ENCODE results near the gene PACC1.

Gene PACC1

DNA sequence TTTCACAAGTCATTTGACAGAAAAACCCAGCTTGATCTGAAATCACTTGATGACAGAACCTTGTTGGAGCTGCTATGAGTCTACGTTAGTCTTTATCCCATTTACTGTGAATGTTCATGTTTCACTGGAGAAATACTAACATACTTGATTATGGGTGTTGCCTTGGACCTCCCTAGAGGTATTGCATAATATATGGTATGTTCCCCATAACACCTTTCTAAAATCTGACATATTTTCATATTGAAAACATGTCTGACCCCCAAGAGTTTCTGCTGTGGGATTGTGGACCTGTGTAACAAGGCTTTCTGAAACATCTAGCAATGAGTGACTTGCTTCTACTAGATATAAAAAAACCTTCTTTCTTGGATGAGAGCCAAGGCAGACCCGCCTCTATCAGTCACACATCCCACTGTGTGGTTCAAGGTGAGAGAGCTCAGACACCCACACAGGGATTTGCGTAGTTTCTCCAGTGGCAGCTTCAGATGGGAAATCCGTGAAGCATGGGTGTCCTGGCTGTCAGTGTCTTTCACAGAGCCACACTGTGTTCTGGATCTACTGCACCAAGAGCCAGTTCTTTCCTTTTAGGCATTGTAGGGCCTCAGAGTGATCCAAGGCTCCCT is 22.6 kb upstream of the PACC1 start:
- DNase-seq (ENCODE audit: low spot score) = no peak

GRCh38 chr1:212434992-212435391 is 20.3 kb upstream of the PACC1 start:
- DNase-seq (ENCODE audit: low spot score) = no peak

DNA sequence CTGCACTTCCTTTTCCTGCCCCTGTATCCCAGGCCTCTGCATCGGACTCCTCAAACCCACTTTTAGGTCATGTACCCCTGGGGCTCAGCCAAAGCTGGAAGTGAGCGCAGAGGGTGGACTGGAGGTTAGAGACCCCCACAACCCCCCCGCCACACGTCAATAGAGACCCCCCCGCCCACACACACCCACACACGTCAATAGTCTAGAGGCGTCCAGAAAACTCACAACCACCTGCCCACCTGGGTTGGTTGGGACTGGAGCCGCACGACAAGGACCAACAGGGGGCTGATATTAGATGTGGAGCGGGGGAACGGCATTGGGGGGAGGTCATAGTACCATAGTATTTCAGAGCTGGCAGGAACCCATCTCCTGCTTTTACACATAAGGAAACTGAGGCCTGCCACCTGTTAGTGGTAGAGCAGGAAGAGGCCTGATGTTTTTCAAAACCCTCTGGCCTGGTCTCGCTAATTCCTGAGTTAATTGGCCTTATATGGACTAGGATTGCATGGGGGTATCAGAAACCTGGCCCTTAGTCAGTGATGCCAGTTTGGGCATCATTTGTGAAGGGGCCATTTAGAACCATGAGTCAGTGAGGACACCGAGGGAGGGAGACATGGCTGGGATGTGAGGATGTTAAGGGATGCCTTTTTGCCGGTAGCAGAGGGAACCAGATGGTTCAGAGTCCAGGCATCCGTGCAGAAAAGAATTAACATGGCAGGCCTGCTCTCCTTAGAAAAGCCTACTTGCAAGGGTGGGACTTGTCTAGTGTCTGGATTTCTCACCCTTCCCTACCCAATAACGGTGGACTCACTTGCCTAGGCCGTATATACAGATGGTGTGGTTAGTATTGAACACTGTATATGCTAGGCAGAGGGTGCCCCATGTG is 19.1 kb upstream of the PACC1 start:
- no peak for DNase-seq (ENCODE audit: low spot score)

- DNase-seq (ENCODE audit: low spot score) = peak; percentile 92
These were observed 18.2 kb upstream of the PACC1 start, which contains the start of gene NENF for GRCh38 chr1:212432661-212433576. Gene NENF, plus strand, starts transcription at chr1:212432920. Its CDS starts 24 bp downstream, at chr1:212432944.

DNA sequence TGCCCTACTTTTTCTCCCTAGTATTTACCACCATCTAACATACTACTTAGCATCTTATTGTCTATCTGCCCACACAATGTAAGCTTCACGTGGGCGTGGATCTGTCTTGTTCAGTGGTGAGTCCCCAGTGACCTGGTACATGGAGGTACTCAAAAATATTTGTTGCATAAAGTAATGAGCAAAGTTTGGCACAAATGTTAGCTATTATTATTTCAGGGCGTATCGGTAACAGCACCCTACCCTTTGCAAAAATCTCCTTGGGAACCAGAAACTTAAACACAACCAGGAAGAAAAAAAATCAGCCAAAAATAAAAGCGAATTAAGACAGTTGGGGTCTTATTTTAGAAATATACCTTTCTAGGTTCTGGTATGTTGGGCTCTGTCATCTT is 17.6 kb upstream of the PACC1 start:
- no peak for DNase-seq (ENCODE audit: low spot score)

GRCh38 chr1:212431644-212432043 is 17.0 kb upstream of the PACC1 start:
- DNase-seq (ENCODE audit: low spot score) = no peak

DNA sequence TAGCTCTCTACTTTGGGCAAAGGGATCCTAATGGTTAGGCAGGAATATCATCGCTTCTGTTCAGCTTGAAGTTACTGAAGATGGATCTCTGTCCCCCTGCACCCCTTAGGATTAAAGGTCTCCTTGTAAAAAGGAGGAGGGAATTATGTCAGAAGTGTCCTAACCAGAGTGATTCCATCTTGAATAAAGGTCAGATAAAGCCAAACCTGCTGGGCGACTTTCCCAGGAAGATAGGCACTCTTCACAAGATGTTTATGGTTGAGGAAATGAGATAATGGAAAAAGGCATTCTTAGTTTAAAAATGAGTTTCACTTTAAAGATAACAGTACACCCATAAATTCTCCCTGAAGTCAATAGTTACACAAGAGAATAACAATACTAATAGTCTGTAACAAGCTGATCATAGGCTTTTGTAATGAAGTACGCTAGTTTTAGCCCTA is 16.3 kb upstream of the PACC1 start:
- DNase-seq (ENCODE audit: low spot score) = no peak

- no peak for DNase-seq (ENCODE audit: low spot score)
These were observed 15.7 kb upstream of the PACC1 start for GRCh38 chr1:212430416-212430815.

GRCh38 chr1:212428496-212428895 is 13.8 kb upstream of the PACC1 start:
- no peak for DNase-seq (ENCODE audit: low spot score)

DNA sequence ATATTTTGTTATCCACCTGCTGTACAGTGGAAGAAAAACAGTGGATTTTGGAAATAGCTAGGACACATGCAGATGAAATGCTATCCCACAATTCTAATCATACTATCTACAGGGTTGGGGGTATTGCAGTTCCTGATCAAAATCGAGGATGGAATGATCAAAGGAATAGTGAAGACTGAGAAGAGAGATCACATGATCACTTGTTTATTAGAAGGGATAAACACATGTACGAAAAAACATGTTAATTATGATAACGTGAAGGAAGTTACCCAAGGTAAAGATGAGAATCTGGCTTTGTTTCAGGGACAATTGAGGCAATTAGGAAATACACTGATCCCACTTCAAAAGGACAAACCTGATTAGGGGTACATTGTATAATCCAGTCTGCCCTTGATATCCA is 9.2 kb upstream of the PACC1 start:
- DNase-seq (ENCODE audit: low spot score) = no peak

DNA sequence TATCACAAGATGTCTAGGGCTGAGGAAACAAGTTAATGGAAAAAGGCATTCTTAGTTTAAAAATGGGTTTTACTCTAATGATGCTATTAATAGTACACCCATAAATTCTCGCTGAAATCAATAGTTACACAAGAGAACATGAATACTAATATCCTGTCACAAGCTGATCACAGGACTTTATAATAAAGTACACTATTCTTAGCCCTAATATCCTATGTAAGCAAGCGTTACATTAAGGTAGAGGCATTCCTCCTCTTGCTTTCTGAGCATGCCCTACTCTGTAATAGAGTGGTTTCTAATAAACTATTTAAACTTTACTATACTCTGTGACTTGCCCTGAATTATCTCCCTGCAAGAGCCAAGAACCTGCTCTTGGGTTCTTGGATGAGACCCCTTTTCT is 6.5 kb upstream of the PACC1 start:
- no peak for DNase-seq (ENCODE audit: low spot score)

DNA sequence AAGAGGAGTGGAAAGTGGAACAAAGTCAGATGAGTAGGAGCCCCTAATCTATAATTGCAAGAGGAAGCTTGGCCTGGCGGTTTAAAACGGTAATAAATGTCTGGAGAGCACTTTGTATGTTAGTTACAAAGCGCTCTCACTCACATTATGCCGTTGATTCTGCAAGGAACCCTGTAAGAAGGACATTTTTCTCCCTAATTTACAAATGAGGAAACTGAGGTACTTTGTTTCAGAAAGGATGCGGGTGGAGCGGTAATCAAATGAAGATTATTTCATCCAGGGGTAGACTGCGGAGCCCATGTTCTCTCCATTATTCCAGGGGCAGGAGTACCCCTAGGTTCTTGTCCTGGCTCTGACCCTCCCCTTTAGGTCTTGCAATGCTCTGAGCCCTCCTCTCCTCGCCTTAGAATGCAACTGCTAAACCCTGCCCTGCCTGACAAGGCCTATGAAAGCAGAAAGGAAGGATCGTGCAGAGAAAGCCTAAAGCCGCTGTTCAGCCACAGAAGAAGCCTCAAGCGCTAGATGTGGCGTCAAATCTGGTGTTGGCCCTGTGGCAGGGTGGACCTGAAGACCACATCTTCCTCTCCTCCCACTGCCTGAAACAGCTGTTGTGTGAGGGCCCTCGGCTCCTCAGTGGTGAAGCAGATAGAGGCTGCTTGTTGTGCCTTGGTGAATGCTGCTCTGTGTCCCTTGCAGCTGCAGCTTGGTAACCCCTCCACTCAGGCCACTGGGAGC is 588 bp upstream of the PACC1 start:
- DNase-seq (ENCODE audit: low spot score) = no peak

GRCh38 chr1:212413902-212414327 is 771 bp downstream of the PACC1 start:
- DNase-seq (ENCODE audit: low spot score) = peak; percentile 54

- no peak for DNase-seq (ENCODE audit: low spot score)
These were observed 2.3 kb downstream of the PACC1 start for GRCh38 chr1:212412374-212412773.

DNA sequence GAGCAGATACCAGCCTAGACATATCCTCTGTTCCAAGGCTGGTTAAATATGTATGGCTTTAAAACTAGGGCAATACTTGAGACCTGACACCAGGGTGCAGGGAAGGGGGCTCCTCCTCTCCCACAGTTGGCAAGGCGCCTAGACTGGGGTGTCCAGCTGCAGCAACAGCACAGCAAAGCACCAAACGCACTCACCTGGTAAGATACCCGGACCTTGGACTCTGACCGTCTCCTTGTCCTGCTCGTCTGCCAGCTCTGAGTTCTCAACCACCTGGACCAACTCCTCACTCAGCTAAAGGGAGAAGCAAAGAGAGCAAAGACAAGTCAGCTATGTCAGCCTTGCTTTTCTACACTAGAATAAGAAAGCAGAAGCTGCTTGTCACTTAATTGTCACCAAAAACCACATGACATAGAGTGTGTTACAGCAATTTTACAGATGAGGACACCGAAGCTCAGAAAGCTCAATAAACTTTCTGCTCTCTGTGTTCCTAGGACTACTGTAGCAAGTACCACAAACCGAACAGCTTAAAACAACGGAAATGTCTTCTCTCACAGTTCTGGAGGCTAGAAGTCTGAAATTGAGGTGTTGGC is 4.4 kb downstream of the PACC1 start:
- no peak for DNase-seq (ENCODE audit: low spot score)

DNA sequence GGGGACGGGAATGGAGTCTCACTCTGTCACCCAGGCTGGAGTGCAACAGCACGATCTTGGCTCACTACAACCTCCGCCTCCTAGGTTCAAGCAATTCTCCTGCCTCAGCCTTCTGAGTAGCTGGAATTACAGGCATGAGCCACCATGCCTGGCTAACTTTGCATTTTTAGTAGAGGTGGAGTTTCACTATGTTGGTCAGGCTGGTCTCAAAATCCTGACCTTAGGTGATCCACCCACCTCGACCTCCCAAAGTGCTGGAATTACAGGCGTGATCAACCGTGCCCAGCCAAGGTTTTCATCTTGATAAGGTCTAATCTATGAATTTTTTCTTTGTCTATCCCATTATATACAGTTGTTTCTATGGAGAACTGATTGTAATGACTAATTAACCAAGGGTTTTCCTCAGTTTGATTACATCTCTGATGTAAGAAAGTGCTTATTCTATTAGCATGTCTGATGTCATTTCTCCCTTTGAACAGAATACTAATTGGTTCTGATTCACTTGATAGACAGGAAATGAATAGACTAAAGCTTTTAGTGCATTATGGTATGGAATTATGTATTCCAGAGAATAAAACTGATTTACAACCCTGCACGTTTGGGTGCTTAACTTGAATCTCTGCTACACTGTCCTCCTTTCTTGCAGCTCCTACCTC is 11.9 kb downstream of the PACC1 start:
- no peak for DNase-seq (ENCODE audit: low spot score)

- no peak for DNase-seq (ENCODE audit: low spot score)
These were observed 12.7 kb downstream of the PACC1 start for GRCh38 chr1:212401838-212402582.

DNA sequence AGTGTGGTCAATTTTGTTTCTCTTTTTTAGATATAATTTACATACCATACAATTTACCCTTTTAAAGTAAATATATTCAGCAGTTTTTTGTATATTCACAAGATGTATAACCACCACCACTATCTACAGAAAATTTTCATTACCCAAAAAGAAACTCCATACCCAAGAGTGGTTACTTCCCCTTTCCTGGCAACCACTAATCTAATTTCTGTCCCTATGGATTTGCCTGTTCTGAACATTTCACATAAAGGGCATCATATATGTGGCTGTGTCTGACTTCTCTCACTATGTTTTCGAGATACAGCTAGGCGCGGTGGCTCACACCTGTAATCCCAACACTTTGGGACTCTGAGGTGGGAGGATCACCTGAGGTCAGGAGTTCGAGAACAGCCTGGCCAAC is 13.6 kb downstream of the PACC1 start:
- DNase-seq (ENCODE audit: low spot score) = no peak

DNA sequence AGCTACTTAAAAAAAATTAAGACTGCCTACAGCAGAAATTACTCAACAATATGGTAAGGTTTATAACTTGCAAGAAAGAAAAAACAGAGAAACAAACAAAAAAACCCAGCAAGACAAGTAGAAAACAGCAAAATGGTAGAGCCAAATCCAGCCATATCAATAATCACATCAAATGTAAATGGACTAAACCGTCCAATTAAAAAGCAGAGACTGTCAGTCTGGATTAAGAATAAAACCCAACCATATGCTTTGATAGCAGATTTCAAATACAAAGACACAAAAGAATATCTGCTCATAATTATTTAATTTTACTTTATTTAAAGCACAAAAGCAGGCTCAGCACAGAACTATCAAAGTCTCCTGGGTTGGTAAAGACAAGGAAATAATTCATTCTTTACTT is 17.5 kb downstream of the PACC1 start:
- DNase-seq (ENCODE audit: low spot score) = no peak

DNA sequence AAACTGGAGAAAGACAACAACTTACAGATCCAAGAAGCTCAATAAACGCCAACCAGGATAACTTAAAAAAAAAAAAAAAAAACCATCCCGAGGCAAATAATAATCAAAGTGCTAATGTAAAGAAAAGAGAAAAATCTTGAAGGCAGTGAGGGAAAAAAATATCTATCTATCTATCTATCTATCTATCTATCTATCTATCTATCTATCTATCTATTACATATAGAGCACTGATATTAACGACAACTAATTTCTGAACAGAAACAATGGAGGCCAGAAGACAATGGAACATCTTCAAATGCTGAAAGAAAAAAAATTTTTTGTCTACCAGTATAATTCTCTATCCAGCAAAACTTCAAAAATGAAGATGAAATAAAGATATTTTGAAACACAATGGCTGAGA is 18.0 kb downstream of the PACC1 start:
- no peak for DNase-seq (ENCODE audit: low spot score)
